Mammary epithelial cell (primary cell): Measurements from ENCODE around the gene NRSN1.

Experiments
- EZH2 ChIP-seq: IDR thresholded peaks from 2 replicates; pipeline ENCODE4 v1.6.1; 2012; ENCODE audit warnings: low read length, inconsistent platforms, borderline replicate concordance
- TF ChIP-seq, protein P1 (sequence below), 2 donors: IDR thresholded peaks in 1 of 2; conservative IDR thresholded peaks in 1 of 2; 2 replicates each; pipeline ENCODE4 v1.5.1; 2011 to 2012; ENCODE audit warnings: inconsistent platforms in 2 of 2, low read length in 2 of 2, mild to moderate bottlenecking in 2 of 2, control low read depth in 1 of 2, low read depth in 1 of 2; ENCODE audit not compliant: insufficient read depth in 1 of 2; ENCODE audit errors: extremely low read depth in 1 of 2

DNA sequence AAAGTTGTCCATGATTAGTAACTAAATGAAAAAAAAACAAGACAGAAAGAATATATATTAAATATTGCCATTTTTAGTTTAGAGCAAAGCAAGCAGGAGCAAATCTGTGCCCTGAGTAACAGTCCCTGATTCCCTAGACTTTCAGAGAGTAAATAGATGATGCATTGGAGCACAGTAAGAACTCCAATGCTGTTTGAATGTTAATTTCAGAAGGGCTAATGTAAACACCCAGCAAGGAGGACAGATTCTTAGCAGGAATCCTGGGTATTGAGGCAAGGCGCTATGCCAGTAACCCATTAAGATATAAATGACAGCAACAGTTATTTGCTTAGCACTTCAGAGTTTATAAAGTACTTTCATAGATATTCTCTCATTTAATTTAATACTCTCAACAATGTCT lies 15.6 kb upstream of the NRSN1 start:
- TF ChIP-seq, protein P1, sequence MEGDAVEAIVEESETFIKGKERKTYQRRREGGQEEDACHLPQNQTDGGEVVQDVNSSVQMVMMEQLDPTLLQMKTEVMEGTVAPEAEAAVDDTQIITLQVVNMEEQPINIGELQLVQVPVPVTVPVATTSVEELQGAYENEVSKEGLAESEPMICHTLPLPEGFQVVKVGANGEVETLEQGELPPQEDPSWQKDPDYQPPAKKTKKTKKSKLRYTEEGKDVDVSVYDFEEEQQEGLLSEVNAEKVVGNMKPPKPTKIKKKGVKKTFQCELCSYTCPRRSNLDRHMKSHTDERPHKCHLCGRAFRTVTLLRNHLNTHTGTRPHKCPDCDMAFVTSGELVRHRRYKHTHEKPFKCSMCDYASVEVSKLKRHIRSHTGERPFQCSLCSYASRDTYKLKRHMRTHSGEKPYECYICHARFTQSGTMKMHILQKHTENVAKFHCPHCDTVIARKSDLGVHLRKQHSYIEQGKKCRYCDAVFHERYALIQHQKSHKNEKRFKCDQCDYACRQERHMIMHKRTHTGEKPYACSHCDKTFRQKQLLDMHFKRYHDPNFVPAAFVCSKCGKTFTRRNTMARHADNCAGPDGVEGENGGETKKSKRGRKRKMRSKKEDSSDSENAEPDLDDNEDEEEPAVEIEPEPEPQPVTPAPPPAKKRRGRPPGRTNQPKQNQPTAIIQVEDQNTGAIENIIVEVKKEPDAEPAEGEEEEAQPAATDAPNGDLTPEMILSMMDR (conservative IDR thresholded peaks at IDR 0.05 in 1 of 2, IDR thresholded peaks at IDR 0.05 in 1 of 2; ENCODE audit: extremely low read depth in 1 of 2, insufficient read depth in 1 of 2, low read depth in 1 of 2, low read length in 2 of 2): no peak
- no peak for TF ChIP-seq EZH2
